NB4 (cell line): Measurements from ENCODE around the gene TAF1B.

Experiments
- MYC ChIP-seq: IDR thresholded peaks from 2 replicates; pipeline ENCODE4 v1.6.1; 2011; ENCODE audit warnings: low read depth, low read length
- POLR2A ChIP-seq: IDR thresholded peaks from 2 replicates; pipeline ENCODE4 v1.6.1; 2011; ENCODE audit warnings: mild to moderate bottlenecking; ENCODE audit not compliant: insufficient read length; ENCODE audit errors: extremely low read depth
- TF ChIP-seq, protein P1 (sequence below): IDR thresholded peaks from one replicate; pipeline ENCODE4 v1.5.1; 2012; ENCODE audit warnings: low read depth, low read length
- TF ChIP-seq, protein P2 (sequence below): IDR thresholded peaks from 2 replicates; pipeline ENCODE4 v1.6.1; 2011; ENCODE audit warnings: low read depth, low read length

DNA sequence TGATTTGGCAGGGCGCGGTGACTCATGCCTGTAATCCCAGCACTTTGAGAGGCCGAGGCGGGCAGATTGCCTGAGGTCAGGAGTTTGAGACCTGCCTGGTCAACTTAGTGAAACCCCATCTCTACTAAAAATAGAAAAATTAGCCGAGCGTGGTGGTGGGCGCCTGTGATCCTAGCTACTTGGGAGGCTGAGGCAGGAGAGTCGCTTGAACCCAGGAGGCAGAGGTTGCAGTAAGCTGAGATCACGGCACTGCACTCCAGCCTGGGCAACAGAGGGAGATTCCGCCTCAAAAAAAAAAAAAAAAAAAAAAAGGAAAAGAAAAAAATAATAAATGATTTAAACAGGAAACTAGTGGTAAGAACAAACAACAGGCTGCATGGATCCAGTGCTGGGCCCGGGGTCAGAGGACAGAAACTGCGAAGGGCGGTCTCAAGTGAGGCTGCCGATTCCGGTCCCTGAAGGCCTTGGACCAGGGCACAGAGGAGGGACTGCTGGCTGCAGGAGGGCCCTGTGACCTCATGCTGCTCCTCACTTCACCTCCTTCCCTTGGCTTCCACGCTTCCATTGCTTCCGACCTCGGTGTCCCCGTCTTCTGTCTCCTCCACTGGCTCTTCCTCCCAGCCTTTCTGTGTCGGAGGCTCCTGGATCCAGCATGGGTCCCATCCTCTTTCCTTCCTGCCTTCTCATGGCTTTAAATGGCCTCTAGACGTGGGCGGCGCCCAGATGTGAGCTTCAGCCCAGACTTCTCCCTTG, 106.1 kb downstream of the TAF1B start:
- TF ChIP-seq, protein P1, sequence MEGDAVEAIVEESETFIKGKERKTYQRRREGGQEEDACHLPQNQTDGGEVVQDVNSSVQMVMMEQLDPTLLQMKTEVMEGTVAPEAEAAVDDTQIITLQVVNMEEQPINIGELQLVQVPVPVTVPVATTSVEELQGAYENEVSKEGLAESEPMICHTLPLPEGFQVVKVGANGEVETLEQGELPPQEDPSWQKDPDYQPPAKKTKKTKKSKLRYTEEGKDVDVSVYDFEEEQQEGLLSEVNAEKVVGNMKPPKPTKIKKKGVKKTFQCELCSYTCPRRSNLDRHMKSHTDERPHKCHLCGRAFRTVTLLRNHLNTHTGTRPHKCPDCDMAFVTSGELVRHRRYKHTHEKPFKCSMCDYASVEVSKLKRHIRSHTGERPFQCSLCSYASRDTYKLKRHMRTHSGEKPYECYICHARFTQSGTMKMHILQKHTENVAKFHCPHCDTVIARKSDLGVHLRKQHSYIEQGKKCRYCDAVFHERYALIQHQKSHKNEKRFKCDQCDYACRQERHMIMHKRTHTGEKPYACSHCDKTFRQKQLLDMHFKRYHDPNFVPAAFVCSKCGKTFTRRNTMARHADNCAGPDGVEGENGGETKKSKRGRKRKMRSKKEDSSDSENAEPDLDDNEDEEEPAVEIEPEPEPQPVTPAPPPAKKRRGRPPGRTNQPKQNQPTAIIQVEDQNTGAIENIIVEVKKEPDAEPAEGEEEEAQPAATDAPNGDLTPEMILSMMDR = no peak
- TF ChIP-seq POLR2A = no peak
- TF ChIP-seq, protein P2, sequence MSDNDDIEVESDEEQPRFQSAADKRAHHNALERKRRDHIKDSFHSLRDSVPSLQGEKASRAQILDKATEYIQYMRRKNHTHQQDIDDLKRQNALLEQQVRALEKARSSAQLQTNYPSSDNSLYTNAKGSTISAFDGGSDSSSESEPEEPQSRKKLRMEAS = no peak
- TF ChIP-seq MYC = no peak
